ENCODE results near the gene ADGRD1.

GRCh38 chr12:131093604-131093955, 139.9 kb downstream of the ADGRD1 start:
- TF ChIP-seq POLR2A (IDR thresholded peaks at IDR 0.05; ENCODE audit: extremely low read depth, insufficient read length), result no peak
- TF ChIP-seq, protein P1, sequence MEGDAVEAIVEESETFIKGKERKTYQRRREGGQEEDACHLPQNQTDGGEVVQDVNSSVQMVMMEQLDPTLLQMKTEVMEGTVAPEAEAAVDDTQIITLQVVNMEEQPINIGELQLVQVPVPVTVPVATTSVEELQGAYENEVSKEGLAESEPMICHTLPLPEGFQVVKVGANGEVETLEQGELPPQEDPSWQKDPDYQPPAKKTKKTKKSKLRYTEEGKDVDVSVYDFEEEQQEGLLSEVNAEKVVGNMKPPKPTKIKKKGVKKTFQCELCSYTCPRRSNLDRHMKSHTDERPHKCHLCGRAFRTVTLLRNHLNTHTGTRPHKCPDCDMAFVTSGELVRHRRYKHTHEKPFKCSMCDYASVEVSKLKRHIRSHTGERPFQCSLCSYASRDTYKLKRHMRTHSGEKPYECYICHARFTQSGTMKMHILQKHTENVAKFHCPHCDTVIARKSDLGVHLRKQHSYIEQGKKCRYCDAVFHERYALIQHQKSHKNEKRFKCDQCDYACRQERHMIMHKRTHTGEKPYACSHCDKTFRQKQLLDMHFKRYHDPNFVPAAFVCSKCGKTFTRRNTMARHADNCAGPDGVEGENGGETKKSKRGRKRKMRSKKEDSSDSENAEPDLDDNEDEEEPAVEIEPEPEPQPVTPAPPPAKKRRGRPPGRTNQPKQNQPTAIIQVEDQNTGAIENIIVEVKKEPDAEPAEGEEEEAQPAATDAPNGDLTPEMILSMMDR (IDR thresholded peaks at IDR 0.05; ENCODE audit: low read depth, low read length), result no peak
- TF ChIP-seq, protein P2, sequence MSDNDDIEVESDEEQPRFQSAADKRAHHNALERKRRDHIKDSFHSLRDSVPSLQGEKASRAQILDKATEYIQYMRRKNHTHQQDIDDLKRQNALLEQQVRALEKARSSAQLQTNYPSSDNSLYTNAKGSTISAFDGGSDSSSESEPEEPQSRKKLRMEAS (IDR thresholded peaks at IDR 0.05; ENCODE audit: low read depth, low read length), result no peak

Data from NB4 (cell line).